NCI-H2029 treated with DMSO at 0.1 percent for 48 hours (cell line): ENCODE data around the gene SIM2.
A peak's percentile ranks its signal among the peaks of the same experiment; 100 is the strongest.

ENCODE experiments used
- DNase-seq: peaks from one replicate; lab custom pipeline; 2025; lab: John Stamatoyannopoulos, UW

The SIM2 gene

GRCh38 chr21:36765229-36765628 lies 66.3 kb downstream of the SIM2 start:
- no peak for DNase-seq

GRCh38 chr21:36766511-36766910 lies 67.6 kb downstream of the SIM2 start:
- no peak for DNase-seq

GRCh38 chr21:36767096-36767495 lies 68.2 kb downstream of the SIM2 start:
- no peak for DNase-seq

- DNase-seq = no peak
These were observed 69.6 kb downstream of the SIM2 start for GRCh38 chr21:36768496-36768895.

- peak; percentile 68 for DNase-seq
These were observed 70.3 kb downstream of the SIM2 start for GRCh38 chr21:36769051-36769839.

GRCh38 chr21:36773117-36773516 lies 74.2 kb downstream of the SIM2 start:
- no peak for DNase-seq

- DNase-seq = no peak
These were observed 75.1 kb downstream of the SIM2 start for GRCh38 chr21:36773995-36774394.

- no peak for DNase-seq
These were observed 78.2 kb downstream of the SIM2 start for GRCh38 chr21:36776981-36777617.

- no peak for DNase-seq
These were observed 81.9 kb downstream of the SIM2 start for GRCh38 chr21:36780861-36781260.

- DNase-seq = no peak
These were observed 84.9 kb downstream of the SIM2 start for GRCh38 chr21:36783612-36784374.

GRCh38 chr21:36784947-36785346 lies 86.0 kb downstream of the SIM2 start:
- no peak for DNase-seq

- no peak for DNase-seq
These were observed 86.7 kb downstream of the SIM2 start for GRCh38 chr21:36785615-36786014.

- DNase-seq = no peak
These were observed 87.3 kb downstream of the SIM2 start for GRCh38 chr21:36786186-36786585.

- no peak for DNase-seq
These were observed 89.3 kb downstream of the SIM2 start for GRCh38 chr21:36788120-36788638.

- DNase-seq = no peak
These were observed 91.7 kb downstream of the SIM2 start for GRCh38 chr21:36790616-36791015.

GRCh38 chr21:36791180-36791579 lies 92.3 kb downstream of the SIM2 start:
- DNase-seq = no peak

- DNase-seq = peak; percentile 83
These were observed 93.0 kb downstream of the SIM2 start for GRCh38 chr21:36791695-36792470.

GRCh38 chr21:36792505-36792967 lies 93.6 kb downstream of the SIM2 start:
- DNase-seq = peak; percentile 94

GRCh38 chr21:36796070-36796469 lies 97.2 kb downstream of the SIM2 start:
- DNase-seq = no peak

- no peak for DNase-seq
These were observed 99.6 kb downstream of the SIM2 start for GRCh38 chr21:36798491-36798890.
